H1 (cell line): ENCODE data around the gene GOLGA6B. TPM values are rescaled to one million over a fixed set of nuclear protein-coding genes. Genes with fewer than 3 reads are reported as not detected.
"Not testable (repeated sequence)": the region's sequence is repeated elsewhere in the genome, so short reads cannot be mapped to it uniquely, and the experiment has no call there.

Experiments
- CTCF ChIA-PET: fragments of 300-600 bp; sonication (Branson Sonifier 250); formaldehyde crosslinking; loops from one replicate; lab custom pipeline; 2021; ENCODE audit not compliant: partially characterized antibody; lab: Charles Lee
- POLR2A ChIA-PET: fragments of 300-600 bp; sonication (Branson Sonifier 250); formaldehyde crosslinking; loops from one replicate; lab custom pipeline; 2021; ENCODE audit warnings: inconsistent platforms; ENCODE audit not compliant: partially characterized antibody; lab: Charles Lee
- DNase-seq, 2 experiments: peaks; one replicate each; pipeline versions ENCODE4 v3.0.0 to v3.0.0-alpha.2; 2010 to 2022; ENCODE audit warnings: low spot score in 2 of 2, low read depth in 1 of 2, mixed read lengths in 1 of 2
- FAIRE-seq: peaks from 2 replicates; lab custom pipeline; 2011; peaks lifted over from hg19 to GRCh38; lab: Jason Lieb, UNC
- H2AFZ ChIP-seq: 2 replicates; pipeline ENCODE4 v1.8.1; 2012; ENCODE audit warnings: low read length, inconsistent platforms
- H2AK5ac ChIP-seq: 2 replicates; pipeline ENCODE4 v1.6.1; 2013; ENCODE audit warnings: low read depth, low read length
- H2BK120ac ChIP-seq: replicated peaks from 2 replicates; pipeline ENCODE3; 2013; ENCODE audit warnings: low read depth, low read length, inconsistent platforms
- H2BK12ac ChIP-seq: 2 replicates; pipeline ENCODE4 v1.6.1; 2013; ENCODE audit warnings: low read depth, low read length
- H2BK15ac ChIP-seq: 2 replicates; pipeline ENCODE4 v1.6.1; 2013; ENCODE audit warnings: low read length
- H2BK20ac ChIP-seq: 2 replicates; pipeline ENCODE4 v1.6.1; 2013; ENCODE audit warnings: low read length
- H2BK5ac ChIP-seq: 2 replicates; pipeline ENCODE4 v1.6.1; 2013; ENCODE audit warnings: low read depth, low read length
- H3K14ac ChIP-seq: 2 replicates; pipeline ENCODE4 v1.6.1; 2013; ENCODE audit warnings: inconsistent platforms; ENCODE audit not compliant: insufficient read length
- H3K18ac ChIP-seq: 2 replicates; pipeline ENCODE4 v1.6.1; 2013; ENCODE audit warnings: low read length; ENCODE audit errors: extremely low read depth
- H3K23ac ChIP-seq: 2 replicates; pipeline ENCODE4 v1.6.1; 2013; ENCODE audit warnings: inconsistent platforms; ENCODE audit not compliant: insufficient read length
- H3K23me2 ChIP-seq: 2 replicates; pipeline ENCODE4 v1.6.1; 2013; ENCODE audit warnings: low read depth, low read length
- H3K27ac ChIP-seq: 2 replicates; pipeline ENCODE4 v1.6.1; 2011; ENCODE audit warnings: low read depth, low read length, inconsistent platforms
- H3K27me3 ChIP-seq, 4 experiments: replicated peaks in 1 of 4; 1 replicate in 1 of 4; 2 replicates in 3 of 4; pipeline versions ENCODE4 v1.6.1 to v1.8.1; 2011 to 2013; ENCODE audit warnings: low read length in 3 of 4, mild to moderate bottlenecking in 3 of 4, inconsistent platforms in 2 of 4, mixed read lengths in 2 of 4, moderate library complexity in 1 of 4; ENCODE audit not compliant: control insufficient read depth in 3 of 4, insufficient read depth in 3 of 4; ENCODE audit errors: extremely low read depth in 1 of 4
- H3K36me3 ChIP-seq, 4 experiments: 2 replicates each; pipeline versions ENCODE4 v1.6.1 to v1.8.1; 2011 to 2013; ENCODE audit warnings: mild to moderate bottlenecking in 4 of 4, low read length in 3 of 4, moderate library complexity in 2 of 4, control low read depth in 1 of 4, inconsistent platforms in 1 of 4; ENCODE audit not compliant: insufficient read depth in 4 of 4, control insufficient read depth in 2 of 4
- H3K4ac ChIP-seq: replicated peaks from 2 replicates; pipeline ENCODE3; 2013; ENCODE audit warnings: low read length, low read depth, mixed read lengths, inconsistent platforms; ENCODE audit not compliant: insufficient read length
- H3K4me1 ChIP-seq, 4 experiments: replicated peaks in 1 of 4; 1 replicate in 1 of 4; 2 replicates in 3 of 4; pipeline versions ENCODE4 v1.6.1 to v1.8.1; 2011 to 2013; ENCODE audit warnings: low read length in 3 of 4, inconsistent platforms in 2 of 4, mixed read lengths in 1 of 4; ENCODE audit not compliant: insufficient read depth in 4 of 4, control insufficient read depth in 3 of 4
- H3K4me2 ChIP-seq, 2 experiments: 2 replicates each; pipeline versions ENCODE4 v1.6.1 to v1.8.1; 2011 to 2013; ENCODE audit warnings: low read depth in 2 of 2, low read length in 2 of 2, control low read depth in 1 of 2, inconsistent platforms in 1 of 2, mild to moderate bottlenecking in 1 of 2; ENCODE audit not compliant: insufficient read depth in 1 of 2
- H3K4me3 ChIP-seq, 4 experiments: fragments of 200-600, 300-600 bp in 1 of 4; sonication (generic), shearing (Covaris generic), sonication (Bioruptor Twin) in 1 of 4; 2 replicates each; pipeline versions ENCODE4 v1.5.1 to v1.8.1; 2011 to 2016; ENCODE audit warnings: low read length in 4 of 4, low read depth in 3 of 4, control low read depth in 2 of 4, inconsistent platforms in 2 of 4, mild to moderate bottlenecking in 2 of 4, mixed read lengths in 1 of 4, moderate library complexity in 1 of 4; ENCODE audit not compliant: insufficient read depth in 2 of 4; ENCODE audit errors: extremely low read depth in 1 of 4
- H3K56ac ChIP-seq: replicated peaks from 2 replicates; pipeline ENCODE3; 2013; ENCODE audit warnings: low read depth, mild to moderate bottlenecking, mixed read lengths, low read length, inconsistent platforms; ENCODE audit not compliant: insufficient read length
- H3K79me1 ChIP-seq: 2 replicates; pipeline ENCODE4 v1.6.1; 2013; ENCODE audit warnings: low read depth, low read length, control low read depth
- H3K79me2 ChIP-seq, 2 experiments: 2 replicates each; pipeline versions ENCODE4 v1.6.1 to v1.8.1; 2012 to 2013; ENCODE audit warnings: low read length in 2 of 2, mild to moderate bottlenecking in 2 of 2, inconsistent platforms in 1 of 2; ENCODE audit not compliant: insufficient read depth in 2 of 2, control insufficient read depth in 1 of 2
- H3K9ac ChIP-seq, 4 experiments: replicated peaks in 1 of 4; 1 replicate in 1 of 4; 2 replicates in 3 of 4; pipeline versions ENCODE4 v1.6.1 to v1.8.1; 2011 to 2013; ENCODE audit warnings: low read depth in 3 of 4, low read length in 3 of 4, control low read depth in 2 of 4, mild to moderate bottlenecking in 2 of 4, moderate library complexity in 2 of 4, inconsistent platforms in 1 of 4; ENCODE audit errors: extremely low read depth in 1 of 4
- H3K9me3 ChIP-seq, 2 experiments: 2 replicates each; pipeline versions ENCODE4 v1.6.1 to v1.8.1; 2012 to 2013; ENCODE audit warnings: mild to moderate bottlenecking in 2 of 2, moderate library complexity in 2 of 2, control low read depth in 1 of 2, inconsistent platforms in 1 of 2, low read depth in 1 of 2, low read length in 1 of 2, mixed read lengths in 1 of 2; ENCODE audit not compliant: insufficient read depth in 2 of 2
- H4K20me1 ChIP-seq, 2 experiments: replicated peaks in 1 of 2; 2 replicates each; pipeline versions ENCODE3 to v1.8.1; 2011 to 2013; ENCODE audit warnings: inconsistent platforms in 2 of 2, low read length in 2 of 2, mild to moderate bottlenecking in 1 of 2; ENCODE audit not compliant: insufficient read depth in 2 of 2, control insufficient read depth in 1 of 2
- H4K5ac ChIP-seq: 2 replicates; pipeline ENCODE4 v1.6.1; 2013; ENCODE audit warnings: low read length, low read depth, mixed read lengths, inconsistent platforms; ENCODE audit not compliant: insufficient read length
- H4K8ac ChIP-seq: 2 replicates; pipeline ENCODE4 v1.8.0; 2013; ENCODE audit warnings: mild to moderate bottlenecking, moderate library complexity, low read length, inconsistent platforms; ENCODE audit not compliant: insufficient read depth; ENCODE audit errors: extremely low read depth
- H4K91ac ChIP-seq: replicated peaks from 2 replicates; pipeline ENCODE3; 2013; ENCODE audit warnings: low read length, mixed read lengths, inconsistent platforms; ENCODE audit not compliant: insufficient read length
- HDAC2 ChIP-seq, 2 experiments: fragments of 300-600 bp in 1 of 2; sonication (generic) in 1 of 2; IDR thresholded peaks; 2 replicates each; pipeline ENCODE4 v1.6.1; 2011 to 2012; ENCODE audit warnings: low read depth in 2 of 2, low read length in 2 of 2, mild to moderate bottlenecking in 2 of 2, moderate library complexity in 2 of 2, borderline replicate concordance in 1 of 2, inconsistent platforms in 1 of 2
- KDM4A ChIP-seq: IDR thresholded peaks from one replicate; pipeline ENCODE4 v1.7.1; 2012; ENCODE audit warnings: low read depth, mild to moderate bottlenecking, moderate library complexity, low read length, inconsistent platforms; ENCODE audit not compliant: severe bottlenecking
- RAD21 ChIP-seq, 2 experiments: IDR thresholded peaks in 1 of 2; conservative IDR thresholded peaks in 1 of 2; 2 replicates each; pipeline ENCODE4 v1.6.1; 2011; ENCODE audit warnings: low read depth in 2 of 2, low read length in 2 of 2, improper control_type of control experiment in 1 of 2, inconsistent platforms in 1 of 2, mild to moderate bottlenecking in 1 of 2, moderate library complexity in 1 of 2
- SIN3A ChIP-seq, 2 experiments: IDR thresholded peaks in 1 of 2; conservative IDR thresholded peaks in 1 of 2; 2 replicates each; pipeline ENCODE4 v1.6.1; 2011 to 2012; ENCODE audit warnings: low read length in 2 of 2, improper control_type of control experiment in 1 of 2, low read depth in 1 of 2, mild to moderate bottlenecking in 1 of 2
- whole genome bisulfite sequencing, 2 experiments: shearing (Covaris generic) in 1 of 2; methylation state at CpG; one replicate each; pipeline versions ENCODE4 v1.1.6 to v1.1.7; 2013 to 2015; ENCODE audit warnings: low lambda C conversion rate in 2 of 2, mixed read lengths in 2 of 2, inconsistent platforms in 1 of 2, low coverage in 1 of 2, missing lambda C conversion rate in 1 of 2; ENCODE audit not compliant: insufficient replicate concordance in 2 of 2, insufficient coverage in 1 of 2, insufficient read length in 1 of 2; ENCODE audit errors: extremely low coverage in 1 of 2, missing lambda C conversion rate in 1 of 2; 5-methylcytosine and 5-hydroxymethylcytosine counted together
- polyA plus RNA-seq, 7 experiments: library from polyadenylated mRNA; depleted of rRNA in 3 of 7; stranded (reverse) in 5 of 7; unstranded in 2 of 7; fragments of >200 nt in 5 of 7; fragments of 200-250 nt in 2 of 7; gene quantifications; 1 replicate in 5 of 7; 2 replicates in 1 of 7; 4 replicates in 1 of 7; pipeline versions ENCODE4 v1.2.1 to v1.2.3, GENCODE V29; 2011 to 2013; ENCODE audit warnings: missing spikeins in 2 of 7, mixed read lengths in 2 of 7
- total RNA-seq: library from RNA; stranded (reverse); fragmentation: NEBNext Ultra II Directional; extraction: Animal tissue kit (Norgen Biotek cat#: 25700); gene quantifications from 2 replicates; pipeline ENCODE4 v1.2.1, GENCODE V29; 2021
- TF ChIP-seq, protein P1 (sequence below), 3 experiments: IDR thresholded peaks; 1 replicate in 2 of 3; 2 replicates in 1 of 3; pipeline versions ENCODE4 v1.5.1 to v1.6.1; 2011; ENCODE audit warnings: low read length in 3 of 3, mild to moderate bottlenecking in 3 of 3, inconsistent platforms in 2 of 3, low read depth in 1 of 3, moderate library complexity in 1 of 3; ENCODE audit not compliant: insufficient read depth in 1 of 3; ENCODE audit errors: control extremely low read depth in 1 of 3

Gene GOLGA6B
- total and polyA plus RNA-seq, 2 of the 8 experiments (the other 6 are each of a cell fraction or from before 2014, with no cell fraction given) = 0.09 TPM; not detected in 1

- not testable (repeated sequence) for H3K27ac ChIP-seq
- TF ChIP-seq HDAC2 (IDR thresholded peaks at IDR 0.05; ENCODE audit: borderline replicate concordance in 1 of 2, low read depth in 2 of 2, low read length in 2 of 2) (0 out of 4 replicates have a peak, but pooled peaks of 1 of the 2 experiments have one; percentile 39), RAD21 (IDR thresholded peaks at IDR 0.05 in 1 of 2, conservative IDR thresholded peaks at IDR 0.05 in 1 of 2; ENCODE audit: low read depth in 2 of 2, low read length in 2 of 2) (peak in 1 of 2 experiments; percentile 46; a peak in 2 of 4 replicates), SIN3A (conservative IDR thresholded peaks at IDR 0.05 in 1 of 2, IDR thresholded peaks at IDR 0.05 in 1 of 2; ENCODE audit: low read depth in 1 of 2, low read length in 2 of 2) (peak in 1 of 2 experiments; percentile 31; a peak in 1 of 4 replicates), KDM4A (peak; percentile 20)
- TF ChIP-seq, protein P1, sequence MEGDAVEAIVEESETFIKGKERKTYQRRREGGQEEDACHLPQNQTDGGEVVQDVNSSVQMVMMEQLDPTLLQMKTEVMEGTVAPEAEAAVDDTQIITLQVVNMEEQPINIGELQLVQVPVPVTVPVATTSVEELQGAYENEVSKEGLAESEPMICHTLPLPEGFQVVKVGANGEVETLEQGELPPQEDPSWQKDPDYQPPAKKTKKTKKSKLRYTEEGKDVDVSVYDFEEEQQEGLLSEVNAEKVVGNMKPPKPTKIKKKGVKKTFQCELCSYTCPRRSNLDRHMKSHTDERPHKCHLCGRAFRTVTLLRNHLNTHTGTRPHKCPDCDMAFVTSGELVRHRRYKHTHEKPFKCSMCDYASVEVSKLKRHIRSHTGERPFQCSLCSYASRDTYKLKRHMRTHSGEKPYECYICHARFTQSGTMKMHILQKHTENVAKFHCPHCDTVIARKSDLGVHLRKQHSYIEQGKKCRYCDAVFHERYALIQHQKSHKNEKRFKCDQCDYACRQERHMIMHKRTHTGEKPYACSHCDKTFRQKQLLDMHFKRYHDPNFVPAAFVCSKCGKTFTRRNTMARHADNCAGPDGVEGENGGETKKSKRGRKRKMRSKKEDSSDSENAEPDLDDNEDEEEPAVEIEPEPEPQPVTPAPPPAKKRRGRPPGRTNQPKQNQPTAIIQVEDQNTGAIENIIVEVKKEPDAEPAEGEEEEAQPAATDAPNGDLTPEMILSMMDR (IDR thresholded peaks at IDR 0.05; ENCODE audit: control extremely low read depth in 1 of 3, insufficient read depth in 1 of 3, low read depth in 1 of 3, low read length in 3 of 3) = peak; percentile 73 to 83 (median 74)
- TF ChIP-seq, all 59 proteins: peak for 5; not testable (repeated sequence) for 54
- POLR2A ChIA-PET = interaction anchor here (1.2 to 1.4 kb wide), 2 partner anchors 13 to 71 kb away, joined by 3 to 4 read pairs; no protein-coding TSS in a partner anchor
- H3K23me2 ChIP-seq, H3K36me3 ChIP-seq, H4K5ac ChIP-seq, H4K20me1 ChIP-seq, H3K9ac ChIP-seq, H2BK20ac ChIP-seq, H3K79me2 ChIP-seq, H3K27me3 ChIP-seq, H3K9me3 ChIP-seq, H3K23ac ChIP-seq, H3K14ac ChIP-seq, H3K4ac ChIP-seq, H4K8ac ChIP-seq, H2AK5ac ChIP-seq, H3K79me1 ChIP-seq, H2BK120ac ChIP-seq, H3K4me1 ChIP-seq, H2BK15ac ChIP-seq, H3K56ac ChIP-seq: not testable (repeated sequence)
- Histone ChIP-seq H2AFZ (peak overlapping the region; percentile 96), H3K18ac (peak overlapping the region; percentile 68), H2BK12ac (0 out of 2 replicates have a peak overlapping the region, but pooled peaks have one; percentile 12), H3K4me3 (peak overlapping the region in 3 of 4 experiments; percentile 37 to 46 (median 40); a peak in 4 of 8 replicates), H2BK5ac (peak overlapping the region; percentile 14; the same call in 1 of the 2 replicates), H3K4me2 (peak overlapping the region; percentile 38 to 69), H4K91ac (peak overlapping the region; percentile 58)
- DNase-seq = peak; percentile 63 to 97
- peak; percentile 82 for FAIRE-seq
- CTCF ChIA-PET = interaction anchor here (0.6 to 2.1 kb wide), 18 partner anchors 10 to 352 kb away, joined by 3 to 19 read pairs (median 4); partner anchors contain the start of genes BBS4 and HIGD2B
- WGBS, 2 experiments = 9% methylated on average over 8 of the region's 8 CpGs; no CpG with 5 or more reads in 1 of the 2 experiments
Measured at GRCh38 chr15:72670656-72671352, 16.3 kb downstream of the GOLGA6B start.
